GM12873 (cell line): ENCODE results near the gene SEPHS1.

ENCODE experiments used
- TF ChIP-seq, protein P1 (sequence below): IDR thresholded peaks from 2 replicates; pipeline ENCODE4 v1.5.1; 2012; ENCODE audit warnings: low read depth, mild to moderate bottlenecking, moderate library complexity, low read length, control low read depth; ENCODE audit not compliant: insufficient read depth; ENCODE audit errors: missing control alignments

SEPHS1 gene

DNA sequence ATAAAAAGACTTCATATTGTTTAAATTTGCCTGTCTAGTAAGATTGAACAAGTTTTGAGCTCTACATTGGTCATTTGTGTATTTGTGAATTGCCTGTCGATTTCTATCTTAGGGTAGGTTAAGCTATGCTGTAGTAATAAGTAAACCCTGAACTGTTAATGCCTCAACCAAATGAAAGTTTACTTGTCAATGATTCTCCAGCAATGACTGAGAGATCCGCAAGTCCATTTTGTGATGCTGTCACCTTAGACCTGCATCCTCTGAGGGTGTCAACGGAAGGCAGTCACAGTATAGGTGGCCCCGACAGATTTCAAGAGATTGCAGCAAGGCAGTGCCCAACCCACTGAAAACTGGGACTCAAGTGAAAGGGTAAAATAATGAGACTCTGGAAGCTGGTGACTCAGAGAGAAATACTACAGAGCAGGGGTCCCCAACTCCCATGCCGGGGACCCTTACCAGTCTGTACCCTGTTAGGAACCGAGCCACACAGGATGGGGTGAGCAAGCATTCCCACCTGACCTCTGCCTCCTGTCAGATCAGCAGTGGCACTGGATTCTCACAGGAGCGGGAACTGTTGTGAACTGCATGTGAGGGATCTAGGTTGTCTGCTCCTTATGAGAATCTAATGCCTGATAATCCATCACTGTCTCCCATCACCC is 37.4 kb downstream of the SEPHS1 start:
- TF ChIP-seq, protein P1, sequence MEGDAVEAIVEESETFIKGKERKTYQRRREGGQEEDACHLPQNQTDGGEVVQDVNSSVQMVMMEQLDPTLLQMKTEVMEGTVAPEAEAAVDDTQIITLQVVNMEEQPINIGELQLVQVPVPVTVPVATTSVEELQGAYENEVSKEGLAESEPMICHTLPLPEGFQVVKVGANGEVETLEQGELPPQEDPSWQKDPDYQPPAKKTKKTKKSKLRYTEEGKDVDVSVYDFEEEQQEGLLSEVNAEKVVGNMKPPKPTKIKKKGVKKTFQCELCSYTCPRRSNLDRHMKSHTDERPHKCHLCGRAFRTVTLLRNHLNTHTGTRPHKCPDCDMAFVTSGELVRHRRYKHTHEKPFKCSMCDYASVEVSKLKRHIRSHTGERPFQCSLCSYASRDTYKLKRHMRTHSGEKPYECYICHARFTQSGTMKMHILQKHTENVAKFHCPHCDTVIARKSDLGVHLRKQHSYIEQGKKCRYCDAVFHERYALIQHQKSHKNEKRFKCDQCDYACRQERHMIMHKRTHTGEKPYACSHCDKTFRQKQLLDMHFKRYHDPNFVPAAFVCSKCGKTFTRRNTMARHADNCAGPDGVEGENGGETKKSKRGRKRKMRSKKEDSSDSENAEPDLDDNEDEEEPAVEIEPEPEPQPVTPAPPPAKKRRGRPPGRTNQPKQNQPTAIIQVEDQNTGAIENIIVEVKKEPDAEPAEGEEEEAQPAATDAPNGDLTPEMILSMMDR: no peak

DNA sequence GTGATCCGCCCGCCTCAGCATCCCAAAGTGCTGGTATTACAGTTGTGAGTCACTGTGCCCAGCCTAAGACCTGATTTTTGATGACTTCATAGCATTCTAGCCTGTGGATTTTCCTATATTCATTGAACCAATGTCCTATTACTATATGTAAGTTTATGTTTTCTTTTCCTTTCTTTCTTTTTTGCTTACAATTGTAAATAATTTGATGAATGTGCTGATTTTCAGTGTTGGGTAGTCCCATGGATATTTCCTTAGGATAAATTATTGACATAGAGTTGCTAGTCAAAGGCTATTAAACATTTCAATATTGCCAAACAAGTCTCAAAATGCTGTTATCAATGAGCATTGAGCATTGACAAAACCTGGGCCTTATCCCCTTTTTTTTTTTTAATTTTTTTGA is 38.3 kb downstream of the SEPHS1 start:
- TF ChIP-seq, protein P1: no peak

DNA sequence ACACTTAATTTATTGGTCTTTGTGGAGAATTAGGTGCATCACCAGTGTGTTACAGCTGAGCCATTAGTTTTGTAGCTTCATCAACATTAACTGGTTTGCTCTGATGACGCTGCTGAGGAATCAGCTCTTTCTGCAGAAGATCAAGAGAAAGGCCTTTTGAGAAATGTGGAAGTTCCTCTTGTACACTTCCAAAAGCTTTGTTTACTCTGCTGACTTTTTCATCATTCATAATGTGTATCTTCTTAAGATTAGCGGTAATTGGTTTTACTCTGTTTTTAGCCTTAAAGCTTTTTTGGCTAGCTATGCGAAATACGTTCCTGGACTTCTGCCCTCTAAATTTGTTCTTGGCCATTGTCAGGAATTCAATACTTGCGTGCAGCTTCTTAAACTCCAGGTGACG is 40.0 kb downstream of the SEPHS1 start:
- TF ChIP-seq, protein P1: no peak

DNA sequence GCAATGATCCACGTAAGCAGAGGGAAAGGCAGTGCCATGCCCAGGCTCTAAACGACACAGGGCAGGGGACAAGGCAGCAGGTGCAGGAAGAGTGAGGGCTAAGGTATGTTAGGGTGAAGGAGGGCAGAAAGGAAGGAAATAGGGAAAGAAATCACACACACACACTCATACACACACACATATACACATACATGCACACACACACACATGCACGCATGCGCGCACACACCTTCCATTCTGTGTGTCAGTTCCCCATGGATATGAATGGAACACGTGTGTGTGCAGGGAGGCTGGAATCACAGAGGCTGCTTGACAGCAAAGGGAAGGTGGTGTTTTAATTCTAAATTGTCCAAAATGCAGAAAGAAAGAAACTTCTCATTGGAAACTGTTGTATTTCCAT is 42.0 kb downstream of the SEPHS1 start:
- TF ChIP-seq, protein P1: no peak

DNA sequence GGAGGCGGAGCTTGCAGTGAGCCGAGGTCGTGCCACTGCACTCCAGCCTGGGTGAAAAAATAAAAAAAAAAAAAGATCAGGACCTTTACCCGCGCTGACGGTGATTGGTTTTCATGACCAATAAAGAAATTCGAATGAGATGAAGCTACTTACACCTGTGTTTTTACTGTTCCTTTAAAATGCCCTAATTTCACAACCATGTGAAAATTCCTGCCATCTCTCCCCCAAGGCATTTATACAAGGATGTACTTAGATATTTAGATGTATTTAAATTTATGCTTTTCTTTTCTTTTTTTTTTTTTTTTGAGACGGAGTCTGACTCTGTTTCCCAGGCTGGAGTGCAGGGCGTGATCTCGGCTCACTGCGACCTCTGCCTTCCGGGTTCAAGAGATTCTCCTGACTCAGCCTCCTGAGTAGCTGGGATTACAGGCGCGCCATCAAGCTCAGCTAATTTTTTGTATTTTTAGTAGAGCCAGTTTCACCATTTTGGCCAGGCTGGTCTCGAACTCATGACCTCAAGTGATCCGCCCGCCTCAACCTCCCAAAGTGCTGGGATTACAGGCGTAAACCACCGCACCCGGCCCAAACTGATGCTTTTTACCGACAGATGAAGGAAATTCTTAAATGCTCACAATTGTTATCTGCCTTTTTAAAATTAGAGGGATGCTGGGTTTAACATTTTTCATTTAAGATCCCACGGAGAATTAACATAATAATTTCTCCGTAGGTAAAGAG is 45.1 kb downstream of the SEPHS1 start:
- TF ChIP-seq, protein P1: no peak

DNA sequence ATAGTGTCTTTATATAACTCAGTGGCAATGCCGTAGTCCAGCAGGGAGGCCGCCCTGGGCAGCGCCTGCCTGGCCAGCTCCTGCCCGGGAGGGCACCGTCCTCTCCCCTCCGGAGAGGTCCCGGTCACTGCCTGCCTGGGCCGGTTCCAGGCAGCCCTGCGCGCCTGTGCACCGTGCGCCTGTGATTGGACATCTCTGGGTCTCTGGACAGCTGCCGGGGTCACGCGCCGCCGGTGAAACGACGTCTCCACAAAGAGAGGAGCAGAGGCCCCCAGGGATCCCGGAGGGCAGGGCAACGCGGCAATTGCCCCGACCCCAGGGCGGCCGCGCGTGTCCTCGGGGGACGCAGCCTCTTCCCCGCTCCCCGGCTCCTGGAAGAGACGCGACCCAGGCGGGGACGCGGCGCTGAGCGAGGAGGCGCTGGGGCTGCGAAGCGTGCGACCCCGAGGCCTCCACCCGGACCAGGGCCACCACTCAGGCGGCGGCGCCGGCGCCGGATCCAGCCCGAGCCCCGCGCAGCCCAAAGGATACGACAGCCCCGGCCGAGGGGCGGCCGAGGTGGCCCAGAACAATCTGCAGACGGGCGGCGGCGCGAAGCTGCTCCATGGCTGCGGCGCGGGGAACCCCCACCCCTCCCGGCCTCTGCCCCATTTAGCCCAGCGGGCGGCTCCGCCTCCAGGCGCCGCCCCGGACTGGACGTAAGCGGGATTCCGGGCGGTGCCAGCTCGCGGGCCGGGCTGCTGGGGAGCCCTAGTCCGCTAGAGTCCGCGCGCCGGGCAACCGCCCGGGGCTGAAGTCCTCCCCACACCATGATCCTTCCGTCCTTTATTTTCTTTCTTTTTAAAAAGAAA is 48.4 kb downstream of the SEPHS1 start, which contains the start of gene PHYH:
Gene PHYH (minus strand): TSS at position 628 of the 851 bp plus-strand sequence. CDS start 22 bp downstream, at position 606.
- TF ChIP-seq, protein P1: no peak
